ENCODE measurements around the gene TRAIP. TPM values are rescaled to one million over a fixed set of nuclear protein-coding genes. Genes with fewer than 3 reads are reported as not detected.

TRAIP gene
- total RNA-seq, 1 experiment from 2014 or later, result 5.3 TPM

Small RNAs within 50 kb of the gene (small RNA-seq; reads per million reads assigned to genes)
- gene RN7SL217P, result 0 reads per million in 2 experiments

Other genes with a start within 250 kb of the TRAIP start
- gene APEH, start 182.2 kb downstream of the TRAIP start, total RNA-seq (2014; rRNA removed; shearing (Covaris generic)), result 72.8 and 89.8 TPM in 2 replicates
- gene MST1, start 167.1 kb downstream of the TRAIP start, total RNA-seq (2014; rRNA removed; shearing (Covaris generic)), result 3.2 and 4.0 TPM in 2 replicates
- 18.2 and 18.6 TPM in 2 replicates for gene RNF123, start 167.0 kb downstream of the TRAIP start, total RNA-seq (2014; rRNA removed; shearing (Covaris generic))
- not detected in 2 replicates for gene AMIGO3, start 136.9 kb downstream of the TRAIP start, total RNA-seq (2014; rRNA removed; shearing (Covaris generic))
- 7.8 and 8.7 TPM in 2 replicates for gene GMPPB, start 132.6 kb downstream of the TRAIP start, total RNA-seq (2014; rRNA removed; shearing (Covaris generic))
- gene IP6K1, start 70.0 kb downstream of the TRAIP start, total RNA-seq (2014; rRNA removed; shearing (Covaris generic)), result 13.3 and 13.4 TPM in 2 replicates
- gene CDHR4, start 56.7 kb downstream of the TRAIP start, total RNA-seq (2014; rRNA removed; shearing (Covaris generic)), result not detected in 2 replicates
- gene INKA1, start 53.3 kb downstream of the TRAIP start, total RNA-seq (2014; rRNA removed; shearing (Covaris generic)), result 0.10 and 0.26 TPM in 2 replicates
- gene UBA7, start 42.6 kb downstream of the TRAIP start, total RNA-seq (2014; rRNA removed; shearing (Covaris generic)), result 1.4 and 2.2 TPM in 2 replicates
- 0.26 TPM in 1 of 2 replicates, not detected in the other for gene CAMKV, start 13.3 kb upstream of the TRAIP start, total RNA-seq (2014; rRNA removed; shearing (Covaris generic))
- 0.69 and 0.82 TPM in 2 replicates for gene MST1R, start 47.3 kb upstream of the TRAIP start, total RNA-seq (2014; rRNA removed; shearing (Covaris generic))
- 8.9 and 10.8 TPM in 2 replicates for gene MON1A, start 73.2 kb upstream of the TRAIP start, total RNA-seq (2014; rRNA removed; shearing (Covaris generic))
- gene RBM6, start 83.6 kb upstream of the TRAIP start, total RNA-seq (2014; rRNA removed; shearing (Covaris generic)), result 24.6 and 33.8 TPM in 2 replicates
- 56.9 and 61.4 TPM in 2 replicates for gene RBM5, start 232.4 kb upstream of the TRAIP start, total RNA-seq (2014; rRNA removed; shearing (Covaris generic))